SK-N-SH (cell line): ENCODE measurements around the gene CHRND. TPM values are rescaled to one million over a fixed set of nuclear protein-coding genes. Genes with fewer than 3 reads are reported as not detected.

Source experiments
- CTCF ChIA-PET: fragments of 300-600, 350-600 bp; formaldehyde crosslinking; extraction: SDS; loops from one replicate; lab custom pipeline; 2021; lab: Yijun Ruan, JAX
- POLR2A ChIA-PET: fragments of 350-600 bp; sonication (Branson Sonifier 250); formaldehyde crosslinking; extraction: SDS; loops from one replicate; lab custom pipeline; 2020; ENCODE audit warnings: antibody characterized with exemption, inconsistent platforms; lab: Yijun Ruan, JAX
- DNase-seq: peaks from one replicate; pipeline ENCODE4 v3.0.0; 2012
- H2AFZ ChIP-seq: fragments of 200-600 bp; sonication (generic); 2 replicates; pipeline ENCODE4 v1.8.1; 2016; ENCODE audit warnings: antibody characterized with exemption, mild to moderate bottlenecking, low read depth
- H3F3A ChIP-seq: fragments of 200-600 bp; sonication (generic); replicated peaks from 2 replicates; pipeline ENCODE3; 2016; ENCODE audit warnings: antibody characterized with exemption, mild to moderate bottlenecking; ENCODE audit not compliant: insufficient read depth
- H3K27ac ChIP-seq, 2 experiments: fragments of 200-500 bp in 1 of 2; fragments of 200-600 bp in 1 of 2; sonication (Bioruptor generic) in 1 of 2; sonication (generic), shearing (Covaris generic) in 1 of 2; 2 replicates each; pipeline versions ENCODE4 v1.5.1 to v1.6.1; 2014 to 2016; ENCODE audit warnings: low read depth in 2 of 2, inconsistent platforms in 1 of 2, low read length in 1 of 2, mild to moderate bottlenecking in 1 of 2, mixed read lengths in 1 of 2
- H3K27me3 ChIP-seq: fragments of 200-600 bp; sonication (generic), shearing (Covaris generic); 2 replicates; pipeline ENCODE4 v1.6.1; 2016; ENCODE audit warnings: mixed run types; ENCODE audit not compliant: insufficient read depth
- H3K36me3 ChIP-seq, 2 experiments: fragments of 200-500 bp in 1 of 2; fragments of 200-600 bp in 1 of 2; sonication (Bioruptor generic) in 1 of 2; sonication (generic) in 1 of 2; replicated peaks in 1 of 2; 2 replicates each; pipeline versions ENCODE3 to v1.5.1; 2014 to 2016; ENCODE audit warnings: low read length in 1 of 2, mild to moderate bottlenecking in 1 of 2; ENCODE audit not compliant: insufficient read depth in 2 of 2, control insufficient read depth in 1 of 2
- H3K4me1 ChIP-seq, 2 experiments: fragments of 200-500 bp in 1 of 2; fragments of 200-600 bp in 1 of 2; sonication (Bioruptor generic) in 1 of 2; sonication (generic), shearing (Covaris generic) in 1 of 2; 2 replicates each; pipeline versions ENCODE4 v1.5.1 to v1.6.1; 2014 to 2016; ENCODE audit warnings: low read depth in 1 of 2, low read length in 1 of 2, mixed run types in 1 of 2; ENCODE audit not compliant: insufficient read depth in 2 of 2, control insufficient read depth in 1 of 2
- H3K4me2 ChIP-seq: fragments of 200-600 bp; sonication (generic), shearing (Covaris generic); 2 replicates; pipeline ENCODE4 v1.6.1; 2017; ENCODE audit warnings: mixed run types
- H3K4me3 ChIP-seq, 2 experiments: fragments of 200-500 bp in 1 of 2; fragments of 200-600 bp in 1 of 2; sonication (Bioruptor generic) in 1 of 2; sonication (generic), shearing (Covaris generic) in 1 of 2; 2 replicates each; pipeline versions ENCODE4 v1.5.1 to v1.8.1; 2014 to 2016; ENCODE audit warnings: low read depth in 2 of 2, inconsistent platforms in 1 of 2, low read length in 1 of 2, mild to moderate bottlenecking in 1 of 2, mixed read lengths in 1 of 2, moderate library complexity in 1 of 2
- H3K79me2 ChIP-seq: fragments of 200-600 bp; sonication (generic); 2 replicates; pipeline ENCODE4 v1.8.1; 2017; ENCODE audit warnings: mild to moderate bottlenecking; ENCODE audit not compliant: insufficient read depth
- H3K9ac ChIP-seq: fragments of 200-600 bp; sonication (generic); 2 replicates; pipeline ENCODE4 v1.6.1; 2017; ENCODE audit warnings: mixed run types
- H3K9me2 ChIP-seq: fragments of 200-600 bp; sonication (generic); 2 replicates; pipeline ENCODE4 v1.6.1; 2017; ENCODE audit warnings: mixed run types
- H3K9me3 ChIP-seq: fragments of 200-600 bp; sonication (generic); 2 replicates; pipeline ENCODE4 v1.6.1; 2017; ENCODE audit warnings: mixed run types, mild to moderate bottlenecking, moderate library complexity
- H4K20me1 ChIP-seq: fragments of 200-600 bp; sonication (generic); 2 replicates; pipeline ENCODE4 v1.6.1; 2017; ENCODE audit warnings: mild to moderate bottlenecking, mixed run types; ENCODE audit not compliant: insufficient read depth
- CHD2 ChIP-seq: fragments of 150-350 bp; IDR thresholded peaks from 2 replicates; pipeline ENCODE4 v1.6.1; 2018; ENCODE audit warnings: low read length; ENCODE audit not compliant: partially characterized antibody
- ELF1 ChIP-seq: IDR thresholded peaks from 2 replicates; pipeline ENCODE4 v1.4.0; 2012
- EZH2phosphoT487 ChIP-seq: fragments of 200-600 bp; sonication (generic); IDR thresholded peaks from 2 replicates; pipeline ENCODE4 v1.6.1; 2017; ENCODE audit warnings: low read depth, mixed run types, mild to moderate bottlenecking, antibody characterized with exemption, moderate library complexity, borderline replicate concordance
- FOXJ3 ChIP-seq: sonication (generic); formaldehyde crosslinking; IDR thresholded peaks from 2 replicates; pipeline ENCODE4 v1.5.1; 2020; ENCODE audit warnings: mild to moderate bottlenecking, missing genetic modification reagents
- JUND ChIP-seq: IDR thresholded peaks from 2 replicates; pipeline ENCODE4 v1.4.0; 2012
- MEF2A ChIP-seq: IDR thresholded peaks from 2 replicates; pipeline ENCODE4 v1.4.0; 2012; ENCODE audit warnings: low read depth, borderline replicate concordance
- NFIC ChIP-seq: IDR thresholded peaks from 2 replicates; pipeline ENCODE4 v1.4.0; 2012; ENCODE audit warnings: borderline replicate concordance
- PBX3 ChIP-seq: IDR thresholded peaks from 2 replicates; pipeline ENCODE4; 2012
- POLR2AphosphoS5 ChIP-seq: IDR thresholded peaks from 2 replicates; pipeline ENCODE4 v1.6.1; 2012; ENCODE audit warnings: low read depth, low read length
- RCOR1 ChIP-seq: fragments of 150-350 bp; IDR thresholded peaks from 2 replicates; pipeline ENCODE4 v1.6.1; 2017; ENCODE audit warnings: antibody characterized with exemption, low read length
- RFX5 ChIP-seq: IDR thresholded peaks from 2 replicates; pipeline ENCODE4 v1.6.1; 2012; ENCODE audit warnings: mild to moderate bottlenecking, improper control_type of control experiment, low read length
- SIN3A ChIP-seq: IDR thresholded peaks from 2 replicates; pipeline ENCODE4 v1.6.1; 2012; ENCODE audit warnings: low read depth, mild to moderate bottlenecking, low read length, moderate library complexity, borderline replicate concordance
- TAF1 ChIP-seq: IDR thresholded peaks from 2 replicates; pipeline ENCODE4 v1.6.1; 2012; ENCODE audit warnings: low read depth, mild to moderate bottlenecking, low read length, moderate library complexity, borderline replicate concordance
- USF2 ChIP-seq: fragments of 150-350 bp; IDR thresholded peaks from 2 replicates; pipeline ENCODE4 v1.6.1; 2017; ENCODE audit warnings: antibody characterized with exemption, low read length, low read depth, borderline replicate concordance
- YY1 ChIP-seq: IDR thresholded peaks from 2 replicates; pipeline ENCODE4 v1.4.0; 2012; ENCODE audit warnings: low read depth, mild to moderate bottlenecking
- WGBS: methylation state at CpG from one replicate; pipeline ENCODE4 v1.1.6; 2017; ENCODE audit warnings: low lambda C conversion rate; 5-methylcytosine and 5-hydroxymethylcytosine counted together
- polyA plus RNA-seq, 3 experiments: library from polyadenylated mRNA; depleted of rRNA; stranded (reverse); fragments of >200 nt; gene quantifications; 2 replicates each; pipeline ENCODE4 v1.2.3, GENCODE V29; 2012
- TF ChIP-seq, protein P1 (sequence below): IDR thresholded peaks from 2 replicates; pipeline ENCODE4 v1.6.1; 2012; ENCODE audit warnings: mild to moderate bottlenecking, low read depth, low read length, moderate library complexity

The CHRND gene
- polyA plus RNA-seq, 1 of the 3 experiments (the other 2 are of a cell fraction): 0.12 TPM

GRCh38 chr2:232520489-232520888, 5.5 kb upstream of the CHRND start (continued):
- TF ChIP-seq USF2 (no peak), TAF1 (no peak), ELF1 (no peak), RCOR1 (no peak), PBX3 (no peak), FOXJ3 (no peak), SIN3A (no peak), EZH2phosphoT487 (no peak), JUND (no peak)

DNA sequence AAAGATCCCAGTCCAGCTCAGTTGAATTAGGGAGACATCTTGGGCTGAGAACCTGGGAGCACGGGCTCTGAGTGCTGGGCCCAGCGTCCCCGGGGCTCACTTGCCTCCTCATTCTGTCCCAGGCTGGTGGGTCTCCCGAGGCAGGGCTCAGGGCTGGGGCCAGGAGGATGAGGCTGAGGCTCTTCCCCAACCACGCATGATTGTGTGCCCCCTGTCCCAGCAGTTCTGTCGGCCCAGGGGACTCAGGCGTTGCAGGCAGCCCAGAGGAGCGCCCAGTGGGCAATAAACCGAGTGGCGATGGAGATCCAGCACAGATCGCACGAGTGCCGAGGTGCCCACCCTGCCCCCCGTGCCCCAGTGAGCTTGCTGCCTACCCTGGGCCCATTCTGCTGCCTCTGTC, 4.9 kb upstream of the CHRND start:
- no peaks in the 10 kb centered on the region for H4K20me1 ChIP-seq
- no peaks in the 10 kb centered on the region for H3K9me2 ChIP-seq
- TF ChIP-seq RFX5: no peak
- no peak for TF ChIP-seq POLR2AphosphoS5
- TF ChIP-seq FOXJ3: no peak
- no peak for TF ChIP-seq EZH2phosphoT487
- no peak for TF ChIP-seq SIN3A
- no peak for TF ChIP-seq MEF2A
- TF ChIP-seq, protein P1, sequence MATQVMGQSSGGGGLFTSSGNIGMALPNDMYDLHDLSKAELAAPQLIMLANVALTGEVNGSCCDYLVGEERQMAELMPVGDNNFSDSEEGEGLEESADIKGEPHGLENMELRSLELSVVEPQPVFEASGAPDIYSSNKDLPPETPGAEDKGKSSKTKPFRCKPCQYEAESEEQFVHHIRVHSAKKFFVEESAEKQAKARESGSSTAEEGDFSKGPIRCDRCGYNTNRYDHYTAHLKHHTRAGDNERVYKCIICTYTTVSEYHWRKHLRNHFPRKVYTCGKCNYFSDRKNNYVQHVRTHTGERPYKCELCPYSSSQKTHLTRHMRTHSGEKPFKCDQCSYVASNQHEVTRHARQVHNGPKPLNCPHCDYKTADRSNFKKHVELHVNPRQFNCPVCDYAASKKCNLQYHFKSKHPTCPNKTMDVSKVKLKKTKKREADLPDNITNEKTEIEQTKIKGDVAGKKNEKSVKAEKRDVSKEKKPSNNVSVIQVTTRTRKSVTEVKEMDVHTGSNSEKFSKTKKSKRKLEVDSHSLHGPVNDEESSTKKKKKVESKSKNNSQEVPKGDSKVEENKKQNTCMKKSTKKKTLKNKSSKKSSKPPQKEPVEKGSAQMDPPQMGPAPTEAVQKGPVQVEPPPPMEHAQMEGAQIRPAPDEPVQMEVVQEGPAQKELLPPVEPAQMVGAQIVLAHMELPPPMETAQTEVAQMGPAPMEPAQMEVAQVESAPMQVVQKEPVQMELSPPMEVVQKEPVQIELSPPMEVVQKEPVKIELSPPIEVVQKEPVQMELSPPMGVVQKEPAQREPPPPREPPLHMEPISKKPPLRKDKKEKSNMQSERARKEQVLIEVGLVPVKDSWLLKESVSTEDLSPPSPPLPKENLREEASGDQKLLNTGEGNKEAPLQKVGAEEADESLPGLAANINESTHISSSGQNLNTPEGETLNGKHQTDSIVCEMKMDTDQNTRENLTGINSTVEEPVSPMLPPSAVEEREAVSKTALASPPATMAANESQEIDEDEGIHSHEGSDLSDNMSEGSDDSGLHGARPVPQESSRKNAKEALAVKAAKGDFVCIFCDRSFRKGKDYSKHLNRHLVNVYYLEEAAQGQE: no peak
- TF ChIP-seq ELF1: no peak
- no peak for TF ChIP-seq YY1
- no peak for TF ChIP-seq NFIC
- no peak for TF ChIP-seq CHD2
- TF ChIP-seq RCOR1: no peak
- H3K79me2 ChIP-seq: no peaks in the 10 kb centered on the region
- 74% methylated on average over 4 of the region's 14 CpGs for WGBS
- no peaks in the 10 kb centered on the region for H3F3A ChIP-seq
- POLR2A ChIA-PET: no interaction called here
- no peaks in the 10 kb centered on the region for H3K9me3 ChIP-seq
- no peak overlapping the region for H3K4me3 ChIP-seq
- no peak for DNase-seq
- H2AFZ ChIP-seq: no peak overlapping the region
- H3K4me2 ChIP-seq: no peak overlapping the region
- peaks cover 29% of the 10 kb centered on the region for H3K27me3 ChIP-seq
- CTCF ChIA-PET: interaction anchor here (0.8 to 9.7 kb wide), 21 partner anchors 9 to 596 kb away, joined by 3 to 196 read pairs (median 11); no protein-coding TSS in a partner anchor
- H3K4me1 ChIP-seq: peaks cover 0 to 23% of the 10 kb centered on the region in 2 experiments; a peak in 1 of 4 replicates
- H3K9ac ChIP-seq: no peak overlapping the region
- H3K36me3 ChIP-seq: no peaks in the 10 kb centered on the region
- H3K27ac ChIP-seq: no peak overlapping the region
